SK-N-SH treated with all-trans-retinoic acid at 6 μM for 48 hours (cell line): ENCODE data around the gene QSOX2.

Experiments used
- ATAC-seq: fragments of 200-7000 bp; cut with Tn5 transposase; 3 replicates; pipeline ENCODE4 v1.9.1; 2020; ENCODE audit warnings: mild to moderate bottlenecking, moderate library complexity
- ARNTL ChIP-seq: fragments of 450-650 bp; formaldehyde crosslinking; IDR thresholded peaks from 2 replicates; pipeline ENCODE4 v1.5.0; 2020; ENCODE audit warnings: low read depth, mild to moderate bottlenecking, moderate library complexity, borderline replicate concordance
- BACH2 ChIP-seq: fragments of 250-450 bp; sonication (Bioruptor Pico); IDR thresholded peaks from 2 replicates; pipeline ENCODE4 v1.9.0; 2021; ENCODE audit warnings: mild to moderate bottlenecking, borderline replicate concordance
- CSDC2 ChIP-seq: fragments of 250-450 bp; sonication (Bioruptor Pico); IDR thresholded peaks from 2 replicates; pipeline ENCODE4 v1.5.0; 2020; ENCODE audit warnings: mild to moderate bottlenecking, moderate library complexity
- ESRRG ChIP-seq: fragments of 250-450 bp; sonication (Bioruptor Pico); IDR thresholded peaks from 2 replicates; pipeline ENCODE4 v1.6.1; 2021; ENCODE audit warnings: mild to moderate bottlenecking
- GLIS3 ChIP-seq: fragments of 250-450 bp; sonication (Bioruptor Pico); IDR thresholded peaks from 2 replicates; pipeline ENCODE4 v1.5.0; 2020; ENCODE audit warnings: mild to moderate bottlenecking, moderate library complexity
- ISL1 ChIP-seq: fragments of 250-450 bp; sonication (Bioruptor Pico); IDR thresholded peaks from 2 replicates; pipeline ENCODE4 v2.1.2; 2022; ENCODE audit warnings: mild to moderate bottlenecking, moderate library complexity
- PPARA ChIP-seq: fragments of 250-450 bp; sonication (Bioruptor Pico); IDR thresholded peaks from 2 replicates; pipeline ENCODE4 v1.5.0; 2020; ENCODE audit warnings: mild to moderate bottlenecking, borderline replicate concordance
- RARB ChIP-seq: fragments of 250-450 bp; sonication (Bioruptor Pico); IDR thresholded peaks from 2 replicates; pipeline ENCODE4 v1.8.0; 2021; ENCODE audit warnings: mild to moderate bottlenecking, moderate library complexity
- SNAI2 ChIP-seq: fragments of 250-450 bp; sonication (Bioruptor Pico); IDR thresholded peaks from 2 replicates; pipeline ENCODE4 v1.5.0; 2020; ENCODE audit warnings: mild to moderate bottlenecking, moderate library complexity
- TCF4 ChIP-seq: fragments of 250-450 bp; sonication (Bioruptor Pico); IDR thresholded peaks from 2 replicates; pipeline ENCODE4 v1.8.0; 2021; ENCODE audit warnings: mild to moderate bottlenecking, moderate library complexity, borderline replicate concordance
- ZC3H10 ChIP-seq: fragments of 250-450 bp; sonication (Bioruptor Pico); IDR thresholded peaks from 2 replicates; pipeline ENCODE4 v1.5.1; 2021; ENCODE audit warnings: mild to moderate bottlenecking, moderate library complexity
- ZFP3 ChIP-seq: fragments of 250-450 bp; sonication (Bioruptor Pico); IDR thresholded peaks from 2 replicates; pipeline ENCODE4 v1.5.0; 2020; ENCODE audit warnings: mild to moderate bottlenecking, moderate library complexity
- ZNF565 ChIP-seq: fragments of 450-650 bp; formaldehyde crosslinking; conservative IDR thresholded peaks from 2 replicates; pipeline ENCODE4 v1.5.0; 2020; ENCODE audit warnings: low read depth, mild to moderate bottlenecking, moderate library complexity
- ZNF70 ChIP-seq: fragments of 450-650 bp; formaldehyde crosslinking; IDR thresholded peaks from 2 replicates; pipeline ENCODE4 v1.5.0; 2020; ENCODE audit warnings: mild to moderate bottlenecking, moderate library complexity
- ZNF8 ChIP-seq: fragments of 450-650 bp; formaldehyde crosslinking; IDR thresholded peaks from 2 replicates; pipeline ENCODE4 v1.5.0; 2020; ENCODE audit warnings: mild to moderate bottlenecking, moderate library complexity
- TF ChIP-seq, protein P1 (sequence below): fragments of 250-450 bp; sonication (Bioruptor Pico); IDR thresholded peaks from 2 replicates; pipeline ENCODE4 v1.8.0; 2020; ENCODE audit warnings: mild to moderate bottlenecking, moderate library complexity, borderline replicate concordance
- TF ChIP-seq, protein P2 (sequence below): fragments of 250-450 bp; sonication (Bioruptor Pico); IDR thresholded peaks from 2 replicates; pipeline ENCODE4 v1.5.1; 2021; ENCODE audit warnings: mild to moderate bottlenecking, moderate library complexity
- TF ChIP-seq, protein P3 (sequence below): fragments of 250-450 bp; sonication (Bioruptor Pico); IDR thresholded peaks from 2 replicates; pipeline ENCODE4 v1.5.0; 2020; ENCODE audit warnings: mild to moderate bottlenecking, moderate library complexity

The QSOX2 gene

DNA sequence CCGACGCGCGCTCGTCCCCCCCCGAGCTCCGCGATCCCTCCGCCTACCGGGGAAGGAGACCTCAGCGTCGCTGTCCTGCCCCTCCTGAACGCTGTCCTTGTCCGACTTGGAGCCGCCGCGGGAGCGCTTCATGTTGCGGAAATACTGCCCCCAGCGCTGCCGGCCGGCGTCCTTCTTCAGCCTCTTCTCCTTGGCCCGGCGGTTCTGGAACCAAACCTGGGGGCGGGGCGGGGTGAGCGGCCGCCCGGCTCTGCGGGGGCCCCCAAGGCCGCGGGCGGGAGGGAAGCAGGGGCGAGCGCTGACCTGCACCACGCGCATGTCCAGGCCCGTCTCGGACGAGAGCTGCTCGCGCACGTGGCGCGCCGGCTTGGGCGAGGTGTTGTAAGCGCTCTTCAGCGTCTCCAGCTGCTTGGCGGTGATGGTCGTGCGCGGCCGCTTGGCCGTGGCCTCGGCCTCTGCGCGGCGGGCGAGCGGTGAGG lies 47.0 kb downstream of the QSOX2 start:
- ATAC-seq = no peak
- TF ChIP-seq, protein P1, sequence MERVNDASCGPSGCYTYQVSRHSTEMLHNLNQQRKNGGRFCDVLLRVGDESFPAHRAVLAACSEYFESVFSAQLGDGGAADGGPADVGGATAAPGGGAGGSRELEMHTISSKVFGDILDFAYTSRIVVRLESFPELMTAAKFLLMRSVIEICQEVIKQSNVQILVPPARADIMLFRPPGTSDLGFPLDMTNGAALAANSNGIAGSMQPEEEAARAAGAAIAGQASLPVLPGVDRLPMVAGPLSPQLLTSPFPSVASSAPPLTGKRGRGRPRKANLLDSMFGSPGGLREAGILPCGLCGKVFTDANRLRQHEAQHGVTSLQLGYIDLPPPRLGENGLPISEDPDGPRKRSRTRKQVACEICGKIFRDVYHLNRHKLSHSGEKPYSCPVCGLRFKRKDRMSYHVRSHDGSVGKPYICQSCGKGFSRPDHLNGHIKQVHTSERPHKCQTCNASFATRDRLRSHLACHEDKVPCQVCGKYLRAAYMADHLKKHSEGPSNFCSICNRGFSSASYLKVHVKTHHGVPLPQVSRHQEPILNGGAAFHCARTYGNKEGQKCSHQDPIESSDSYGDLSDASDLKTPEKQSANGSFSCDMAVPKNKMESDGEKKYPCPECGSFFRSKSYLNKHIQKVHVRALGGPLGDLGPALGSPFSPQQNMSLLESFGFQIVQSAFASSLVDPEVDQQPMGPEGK (CRISPR knock-in tag) = no peak
- TF ChIP-seq TCF4 (CRISPR knock-in tag) (no peak), ZNF70 (CRISPR knock-in tag) (no peak), ZC3H10 (CRISPR knock-in tag) (no peak), ARNTL (CRISPR knock-in tag) (no peak), GLIS3 (no peak), ISL1 (CRISPR knock-in tag) (no peak), ZNF8 (no peak), PPARA (no peak), BACH2 (CRISPR knock-in tag) (no peak)
- TF ChIP-seq, protein P2, sequence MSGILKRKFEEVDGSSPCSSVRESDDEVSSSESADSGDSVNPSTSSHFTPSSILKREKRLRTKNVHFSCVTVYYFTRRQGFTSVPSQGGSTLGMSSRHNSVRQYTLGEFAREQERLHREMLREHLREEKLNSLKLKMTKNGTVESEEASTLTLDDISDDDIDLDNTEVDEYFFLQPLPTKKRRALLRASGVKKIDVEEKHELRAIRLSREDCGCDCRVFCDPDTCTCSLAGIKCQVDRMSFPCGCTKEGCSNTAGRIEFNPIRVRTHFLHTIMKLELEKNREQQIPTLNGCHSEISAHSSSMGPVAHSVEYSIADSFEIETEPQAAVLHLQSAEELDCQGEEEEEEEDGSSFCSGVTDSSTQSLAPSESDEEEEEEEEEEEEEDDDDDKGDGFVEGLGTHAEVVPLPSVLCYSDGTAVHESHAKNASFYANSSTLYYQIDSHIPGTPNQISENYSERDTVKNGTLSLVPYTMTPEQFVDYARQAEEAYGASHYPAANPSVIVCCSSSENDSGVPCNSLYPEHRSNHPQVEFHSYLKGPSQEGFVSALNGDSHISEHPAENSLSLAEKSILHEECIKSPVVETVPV (CRISPR knock-in tag) = no peak

DNA sequence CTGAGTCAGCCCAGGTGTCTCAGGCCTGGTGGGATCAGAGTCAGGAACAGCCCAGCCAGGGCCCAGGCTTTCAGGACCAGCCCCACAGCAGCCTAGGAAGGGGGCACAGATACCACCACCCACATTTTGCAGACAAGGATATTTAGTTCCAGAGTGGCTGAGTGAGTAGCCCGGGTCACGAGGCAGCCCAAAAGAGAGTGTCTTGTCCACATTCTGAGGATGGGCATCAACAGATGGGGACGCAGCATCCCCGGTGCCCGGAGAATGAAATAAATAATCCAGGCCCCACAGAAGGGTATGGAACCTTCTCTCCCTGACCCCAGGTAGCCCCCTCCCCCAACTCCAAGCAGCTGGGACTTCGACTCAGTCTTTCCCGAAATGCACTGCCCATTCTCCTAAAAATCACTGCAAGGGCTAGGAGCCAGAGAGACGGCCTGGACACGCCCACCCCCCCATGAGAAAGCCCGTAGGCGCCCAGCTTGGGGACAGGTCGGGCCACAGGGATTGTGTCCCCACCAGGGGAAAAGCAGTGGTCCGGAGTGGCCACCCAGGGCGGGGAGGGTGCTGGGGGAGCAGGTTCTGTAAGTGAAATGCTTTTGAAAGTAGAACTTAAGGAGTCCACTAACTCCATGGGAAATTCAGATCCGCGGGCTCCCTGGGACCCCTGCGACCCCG lies 47.5 kb downstream of the QSOX2 start:
- no peak for ATAC-seq
- TF ChIP-seq CSDC2 (CRISPR knock-in tag) (no peak), ZNF565 (CRISPR knock-in tag) (no peak), ZNF70 (CRISPR knock-in tag) (no peak), PPARA (no peak), ESRRG (CRISPR knock-in tag) (no peak), ZNF8 (no peak), BACH2 (CRISPR knock-in tag) (no peak), ARNTL (CRISPR knock-in tag) (no peak), ISL1 (CRISPR knock-in tag) (no peak), GLIS3 (no peak), SNAI2 (CRISPR knock-in tag) (no peak)
- TF ChIP-seq, protein P3, sequence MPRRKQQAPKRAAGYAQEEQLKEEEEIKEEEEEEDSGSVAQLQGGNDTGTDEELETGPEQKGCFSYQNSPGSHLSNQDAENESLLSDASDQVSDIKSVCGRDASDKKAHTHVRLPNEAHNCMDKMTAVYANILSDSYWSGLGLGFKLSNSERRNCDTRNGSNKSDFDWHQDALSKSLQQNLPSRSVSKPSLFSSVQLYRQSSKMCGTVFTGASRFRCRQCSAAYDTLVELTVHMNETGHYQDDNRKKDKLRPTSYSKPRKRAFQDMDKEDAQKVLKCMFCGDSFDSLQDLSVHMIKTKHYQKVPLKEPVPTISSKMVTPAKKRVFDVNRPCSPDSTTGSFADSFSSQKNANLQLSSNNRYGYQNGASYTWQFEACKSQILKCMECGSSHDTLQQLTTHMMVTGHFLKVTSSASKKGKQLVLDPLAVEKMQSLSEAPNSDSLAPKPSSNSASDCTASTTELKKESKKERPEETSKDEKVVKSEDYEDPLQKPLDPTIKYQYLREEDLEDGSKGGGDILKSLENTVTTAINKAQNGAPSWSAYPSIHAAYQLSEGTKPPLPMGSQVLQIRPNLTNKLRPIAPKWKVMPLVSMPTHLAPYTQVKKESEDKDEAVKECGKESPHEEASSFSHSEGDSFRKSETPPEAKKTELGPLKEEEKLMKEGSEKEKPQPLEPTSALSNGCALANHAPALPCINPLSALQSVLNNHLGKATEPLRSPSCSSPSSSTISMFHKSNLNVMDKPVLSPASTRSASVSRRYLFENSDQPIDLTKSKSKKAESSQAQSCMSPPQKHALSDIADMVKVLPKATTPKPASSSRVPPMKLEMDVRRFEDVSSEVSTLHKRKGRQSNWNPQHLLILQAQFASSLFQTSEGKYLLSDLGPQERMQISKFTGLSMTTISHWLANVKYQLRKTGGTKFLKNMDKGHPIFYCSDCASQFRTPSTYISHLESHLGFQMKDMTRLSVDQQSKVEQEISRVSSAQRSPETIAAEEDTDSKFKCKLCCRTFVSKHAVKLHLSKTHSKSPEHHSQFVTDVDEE (CRISPR knock-in tag) = no peak

DNA sequence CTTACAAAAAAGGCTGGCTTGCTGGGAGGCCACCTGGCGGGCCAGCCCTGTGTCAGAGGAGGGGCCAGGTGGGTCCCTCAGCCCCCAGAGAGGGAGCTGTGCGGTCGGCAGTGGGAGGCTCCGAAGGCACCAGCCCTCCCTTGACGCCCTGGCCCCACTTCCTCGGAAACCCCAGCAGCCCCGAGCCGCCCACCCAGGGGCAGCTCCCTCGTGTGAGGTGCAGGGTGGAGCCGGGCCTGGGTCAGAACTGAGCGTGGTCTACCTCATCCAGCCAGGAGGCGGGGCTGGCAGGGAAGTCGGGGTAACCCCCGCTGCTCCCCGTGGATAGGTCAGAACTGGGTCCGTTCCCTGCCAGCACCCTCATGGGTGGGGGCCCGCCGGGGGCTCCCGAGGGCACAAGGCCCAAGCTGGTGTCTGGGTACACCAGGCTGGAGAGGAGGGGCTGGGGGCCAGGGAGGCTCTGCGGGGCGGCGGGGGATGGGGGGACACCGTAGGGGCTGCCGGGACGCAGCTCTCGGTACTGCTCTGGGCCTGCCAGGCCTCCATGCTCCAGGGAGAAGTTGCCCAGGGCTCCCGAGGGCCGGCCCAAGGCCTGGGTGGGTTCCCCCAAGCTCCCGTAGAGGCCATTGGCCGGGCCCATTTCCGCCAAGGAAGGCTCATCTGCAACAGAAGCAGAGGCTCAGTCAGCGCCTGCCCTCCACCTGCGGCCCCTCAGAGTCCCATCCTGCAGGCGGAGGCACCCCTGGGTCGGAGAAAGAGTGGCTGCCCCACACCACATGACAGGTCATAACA lies 48.3 kb downstream of the QSOX2 start:
- TF ChIP-seq, protein P3 (CRISPR knock-in tag) = no peak
- TF ChIP-seq ZFP3 (CRISPR knock-in tag) (no peak), PPARA (no peak), ZNF565 (CRISPR knock-in tag) (no peak), RARB (CRISPR knock-in tag) (no peak)
- no peak for ATAC-seq
